OCI-LY1 (cell line): ENCODE data around the gene FGD4.

ENCODE experiments used
- CTCF ChIP-seq: fragments of 200-600 bp; sonication (generic), shearing (Covaris generic); IDR thresholded peaks from 2 replicates; pipeline ENCODE4 v1.5.1; 2017; ENCODE audit warnings: mild to moderate bottlenecking, antibody characterized with exemption, low read length, moderate library complexity, mixed read lengths
- EZH2 ChIP-seq: fragments of 200-600 bp; sonication (generic), shearing (Covaris generic); IDR thresholded peaks from 2 replicates; pipeline ENCODE4 v1.8.0; 2017; ENCODE audit warnings: borderline replicate concordance, mixed run types, mild to moderate bottlenecking, antibody characterized with exemption, low read length, moderate library complexity, mixed read lengths

DNA sequence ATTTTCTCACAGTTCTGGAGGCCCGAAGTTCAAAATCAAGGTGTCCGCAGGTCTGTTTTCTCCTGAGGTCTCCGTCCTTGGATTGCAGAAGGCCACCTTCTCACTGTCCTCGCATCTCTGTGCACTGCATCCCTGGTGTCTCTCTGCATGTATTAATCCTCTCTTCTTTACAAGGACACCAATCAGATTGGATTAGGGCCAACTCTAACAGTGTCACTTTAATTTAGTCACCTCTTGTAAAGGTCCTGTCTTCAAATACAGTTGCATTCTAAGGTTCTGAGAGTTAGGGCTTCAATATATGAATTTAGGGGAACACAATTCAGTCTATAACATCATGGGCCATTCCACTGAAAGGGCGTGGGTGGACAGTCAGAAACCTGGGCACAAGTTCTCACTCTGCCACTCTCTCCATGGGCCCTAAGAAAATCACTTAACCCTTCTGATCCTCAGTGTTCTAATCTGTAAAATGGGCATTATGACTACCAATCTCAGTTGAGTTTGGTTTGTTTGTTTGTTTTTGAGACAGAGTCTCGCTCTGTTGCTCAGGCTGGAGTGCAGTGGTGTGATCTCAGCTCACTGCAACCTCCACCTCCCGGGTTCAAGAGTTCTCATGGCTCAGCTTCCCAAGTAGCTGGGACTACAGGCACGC, 41.6 kb upstream of the FGD4 start:
- TF ChIP-seq CTCF, result no peak
- no peak for TF ChIP-seq EZH2
